GM21825 (cell line): ENCODE measurements around the gene RAB6C.
"Not testable (repeated sequence)": the region's sequence is repeated elsewhere in the genome, so short reads cannot be mapped to it uniquely, and the experiment has no call there.

ENCODE experiments used
- ATAC-seq: cut with Tn5 transposase; IDR thresholded peaks from one replicate; pipeline ENCODE4 v1.9.1; 2021; ENCODE audit warnings: mild to moderate bottlenecking, moderate library complexity; ENCODE audit not compliant: unreplicated experiment

RAB6C gene

GRCh38 chr2:129979629-129980155, at the start of gene RAB6C:
Gene RAB6C, plus strand, starts transcription at chr2:129979666. Its CDS starts 450 bp downstream, at chr2:129980116.
- ATAC-seq: not testable (repeated sequence)

GRCh38 chr2:129930451-129930850, 49.0 kb upstream of the RAB6C start:
- no peak for ATAC-seq

- ATAC-seq: not testable (repeated sequence)
Measured at GRCh38 chr2:129933387-129933786, 46.1 kb upstream of the RAB6C start.

DNA sequence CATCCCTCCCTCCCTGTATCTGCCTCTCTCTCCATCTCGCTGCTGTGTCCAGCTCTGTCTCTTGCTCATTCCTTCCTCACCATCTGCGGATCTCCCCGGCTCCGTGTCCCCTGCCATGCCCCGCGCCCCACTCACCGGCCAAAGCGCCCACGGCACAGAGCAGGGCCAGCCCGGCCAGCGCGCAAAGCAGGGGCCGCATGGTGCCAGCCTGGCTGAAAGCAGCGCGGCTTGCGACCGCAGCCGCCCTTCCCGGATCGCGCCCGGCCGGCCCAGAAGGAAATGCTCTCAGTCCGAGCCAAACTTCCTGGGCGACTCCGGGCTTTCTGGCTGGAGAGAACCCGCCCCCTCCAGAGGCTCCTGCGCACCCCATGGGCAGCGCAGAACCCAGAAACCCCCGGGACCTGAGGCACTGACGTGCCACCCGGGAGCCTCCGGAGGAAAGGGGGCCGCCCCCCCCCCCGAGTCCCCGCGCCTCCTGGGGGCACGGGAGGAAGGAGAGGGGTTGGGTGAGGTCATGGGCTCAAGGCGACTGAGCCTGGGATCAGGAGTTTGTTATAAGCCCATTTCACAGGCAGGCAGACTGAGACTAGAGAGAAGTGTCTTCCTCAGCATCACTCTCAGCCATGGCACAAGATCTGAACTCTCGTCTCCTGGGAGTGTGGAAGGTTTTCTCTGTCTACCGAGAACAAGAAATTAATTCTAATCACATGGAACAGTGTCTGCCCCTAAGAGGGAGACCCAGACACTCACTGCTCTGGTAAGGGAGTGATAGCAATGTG, 45.2 kb upstream of the RAB6C start:
- no peak for ATAC-seq

DNA sequence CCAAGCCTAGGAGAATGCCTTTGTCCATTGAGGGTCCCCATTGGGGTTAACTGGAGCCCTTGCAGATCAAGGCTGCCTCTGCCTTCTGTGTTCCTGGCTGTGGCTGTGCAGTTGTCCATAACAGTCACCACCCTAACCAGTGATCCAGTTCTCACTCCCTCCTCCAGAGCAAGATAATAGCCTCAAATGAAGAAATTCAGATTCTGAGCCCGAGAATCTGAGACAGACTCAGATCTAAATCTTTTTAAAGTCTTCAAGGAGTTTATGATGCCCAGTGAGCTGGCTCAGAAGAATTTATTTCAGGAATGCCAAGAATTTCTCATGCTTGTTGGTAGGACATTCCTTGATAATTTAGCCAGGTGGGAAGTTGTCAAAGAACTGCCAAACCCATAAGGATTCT, 44.3 kb upstream of the RAB6C start:
- no peak for ATAC-seq

GRCh38 chr2:129936334-129936934, 43.0 kb upstream of the RAB6C start:
- no peak for ATAC-seq

- not testable (repeated sequence) for ATAC-seq
Measured at GRCh38 chr2:129938850-129939471, 40.5 kb upstream of the RAB6C start.

- ATAC-seq: not testable (repeated sequence)
Measured at GRCh38 chr2:129943456-129943855, 36.0 kb upstream of the RAB6C start.

GRCh38 chr2:129945557-129945956, 33.9 kb upstream of the RAB6C start:
- ATAC-seq: no peak

GRCh38 chr2:129947712-129948111, 31.8 kb upstream of the RAB6C start:
- ATAC-seq: not testable (repeated sequence)

- ATAC-seq: not testable (repeated sequence)
Measured at GRCh38 chr2:129956171-129956570, 23.3 kb upstream of the RAB6C start.

DNA sequence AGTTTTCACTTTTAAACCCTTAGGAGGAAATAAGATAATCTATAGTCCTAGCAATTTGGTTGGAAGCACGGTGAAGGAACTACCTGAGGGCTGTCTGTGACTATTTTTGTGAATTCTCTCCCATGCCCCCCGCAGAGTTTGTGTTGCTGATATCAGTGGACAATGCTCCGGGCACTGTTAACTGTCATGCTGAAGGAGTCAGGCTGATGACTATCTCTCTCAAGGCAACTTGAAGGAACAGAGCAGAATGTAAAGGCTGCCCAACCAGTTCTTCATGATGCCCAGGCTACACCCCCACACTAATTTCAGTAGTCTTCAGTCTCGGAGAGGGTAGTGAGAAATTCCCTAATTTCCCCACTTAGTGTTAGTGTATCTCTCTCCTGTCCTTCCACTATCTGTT, 21.6 kb upstream of the RAB6C start:
- ATAC-seq: no peak

- not testable (repeated sequence) for ATAC-seq
Measured at GRCh38 chr2:129958736-129959135, 20.7 kb upstream of the RAB6C start.

DNA sequence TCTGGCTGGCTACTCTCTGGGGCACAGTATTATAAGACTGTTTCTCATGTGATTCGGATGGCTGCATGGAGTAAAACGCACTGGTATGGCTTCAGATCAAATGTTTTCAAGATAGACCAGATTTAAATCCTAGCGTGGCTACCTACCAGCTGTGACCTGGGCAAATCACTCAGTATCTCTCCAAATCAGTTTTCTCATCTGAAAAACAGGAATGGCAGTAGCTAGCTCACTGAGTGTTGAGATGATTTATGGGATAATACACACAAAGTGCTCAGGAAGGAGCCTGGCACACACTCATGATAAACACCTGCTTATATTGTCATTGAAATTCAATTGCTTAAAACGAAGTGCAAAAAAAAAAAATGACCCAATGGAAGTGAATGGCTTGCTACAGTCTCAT, 10.9 kb upstream of the RAB6C start:
- not testable (repeated sequence) for ATAC-seq

DNA sequence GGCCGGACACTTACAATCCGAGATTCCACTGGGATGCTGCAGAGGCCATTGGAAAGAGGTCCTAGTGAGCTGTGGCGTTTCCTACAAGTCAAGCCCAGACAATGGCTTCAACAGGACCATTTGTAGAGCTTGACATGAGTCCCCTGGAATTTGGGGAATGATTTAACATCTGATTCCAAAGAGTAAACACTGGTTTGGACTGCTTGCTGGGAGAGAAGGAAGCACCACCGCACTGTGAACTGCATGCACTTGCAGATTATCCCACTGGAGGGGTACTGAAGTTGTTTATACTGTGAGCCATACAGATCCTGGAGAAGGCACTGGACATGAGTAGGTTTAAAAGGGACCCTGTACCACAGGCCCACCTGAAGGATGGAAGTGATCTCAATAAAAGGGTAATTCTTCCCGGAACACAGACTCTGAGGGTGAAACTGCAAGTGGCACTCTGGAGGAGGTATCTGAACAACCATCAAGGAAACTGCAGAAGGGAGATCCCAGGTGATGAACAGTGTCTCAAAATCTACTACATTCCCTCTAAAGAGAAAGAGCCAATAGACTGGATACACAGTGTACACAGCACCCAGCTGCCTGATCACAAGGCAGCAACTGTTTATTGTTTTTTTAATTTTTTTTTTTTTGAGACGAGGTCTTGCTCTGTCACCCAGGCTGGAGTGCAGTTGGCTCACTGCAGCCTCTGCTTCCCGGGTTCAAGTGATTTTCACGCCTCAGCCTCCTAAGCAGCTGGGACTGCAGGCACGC, 4.3 kb upstream of the RAB6C start:
- no peak for ATAC-seq

- not testable (repeated sequence) for ATAC-seq
Measured at GRCh38 chr2:129976969-129977368, 2.5 kb upstream of the RAB6C start.

DNA sequence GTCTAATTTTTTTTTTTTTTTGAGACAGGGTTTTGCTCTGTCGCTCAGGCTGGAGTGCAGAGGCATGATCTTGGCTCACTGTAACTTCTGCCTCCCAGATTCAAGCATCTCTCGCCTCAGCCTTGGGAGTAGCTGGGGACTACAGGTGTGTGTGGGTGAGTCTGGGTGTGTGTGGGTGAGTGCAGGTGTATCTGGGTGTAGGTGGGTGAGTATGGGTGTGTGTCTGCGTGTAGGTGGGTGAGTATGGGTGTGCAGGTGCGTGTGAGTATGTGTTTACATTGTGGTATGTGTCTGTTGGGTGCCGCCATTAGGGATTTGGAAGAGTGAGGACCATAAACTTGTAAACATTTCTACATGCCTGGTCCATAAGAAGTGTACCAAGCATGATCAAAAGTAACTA, 1.5 kb upstream of the RAB6C start:
- no peak for ATAC-seq

GRCh38 chr2:129980246-129980645, 780 bp downstream of the RAB6C start:
- ATAC-seq: not testable (repeated sequence)

- ATAC-seq: not testable (repeated sequence)
Measured at GRCh38 chr2:129981689-129982088, 2.2 kb downstream of the RAB6C start.

GRCh38 chr2:129984426-129984825, 5.0 kb downstream of the RAB6C start:
- ATAC-seq: no peak
